GM13976 (cell line): ENCODE results near the gene ADGRD1.
"Not testable (repeated sequence)": the region's sequence is repeated elsewhere in the genome, so short reads cannot be mapped to it uniquely, and the experiment has no call there.

Source experiments
- DNase-seq: peaks from one replicate; pipeline ENCODE4 v3.0.0; 2012; ENCODE audit warnings: low spot score
- CTCF ChIP-seq: IDR thresholded peaks from 2 replicates; pipeline ENCODE4 v1.5.1; 2012; ENCODE audit warnings: borderline replicate concordance, mild to moderate bottlenecking; ENCODE audit not compliant: insufficient read depth; ENCODE audit errors: extremely low read depth, missing control alignments, control extremely low read depth
- in situ Hi-C: fragments of 300-500 bp; cut with MboI; formaldehyde crosslinking; loops from one replicate; pipeline ENCODE4 v1.12.0; 2022; ENCODE audit warnings: low sequenced_read_pairs, mixed read lengths, inconsistent platforms; ENCODE audit not compliant: unreplicated experiment

Gene ADGRD1

GRCh38 chr12:131126662-131127173 is 173.0 kb downstream of the ADGRD1 start:
- in situ Hi-C loops, result no loop called here
- TF ChIP-seq CTCF, result no peak
- DNase-seq, result no peak

GRCh38 chr12:131128556-131128955 is 174.8 kb downstream of the ADGRD1 start:
- in situ Hi-C loops, result no loop called here
- no peak for DNase-seq
- TF ChIP-seq CTCF, result no peak

- in situ Hi-C loops, DNase-seq: not testable (repeated sequence)
Observed at GRCh38 chr12:131128966-131129619, 175.4 kb downstream of the ADGRD1 start.

- no peak for TF ChIP-seq CTCF
- in situ Hi-C loops, result no loop called here
- no peak for DNase-seq
Observed at GRCh38 chr12:131129839-131130238, 176.1 kb downstream of the ADGRD1 start.

GRCh38 chr12:131130311-131130911 is 176.7 kb downstream of the ADGRD1 start:
- in situ Hi-C loops, result no loop called here
- no peak for DNase-seq
- TF ChIP-seq CTCF, result no peak

- TF ChIP-seq CTCF, result no peak
- in situ Hi-C loops, result no loop called here
- no peak for DNase-seq
Observed at GRCh38 chr12:131131077-131131807, 177.5 kb downstream of the ADGRD1 start.

- no peak for TF ChIP-seq CTCF
- in situ Hi-C loops, result no loop called here
- DNase-seq, result no peak
Observed at GRCh38 chr12:131131808-131132117, 178.1 kb downstream of the ADGRD1 start.
